Urothelium cell line (cell line): ENCODE data around the gene ABCF2.

Experiments used
- DNase-seq: peaks from one replicate; pipeline ENCODE4 v3.0.0; 2011; ENCODE audit warnings: low spot score, mixed read lengths
- FAIRE-seq: peaks from 2 replicates; lab custom pipeline; 2011; peaks lifted over from hg19 to GRCh38; lab: Jason Lieb, UNC

The ABCF2 gene

DNA sequence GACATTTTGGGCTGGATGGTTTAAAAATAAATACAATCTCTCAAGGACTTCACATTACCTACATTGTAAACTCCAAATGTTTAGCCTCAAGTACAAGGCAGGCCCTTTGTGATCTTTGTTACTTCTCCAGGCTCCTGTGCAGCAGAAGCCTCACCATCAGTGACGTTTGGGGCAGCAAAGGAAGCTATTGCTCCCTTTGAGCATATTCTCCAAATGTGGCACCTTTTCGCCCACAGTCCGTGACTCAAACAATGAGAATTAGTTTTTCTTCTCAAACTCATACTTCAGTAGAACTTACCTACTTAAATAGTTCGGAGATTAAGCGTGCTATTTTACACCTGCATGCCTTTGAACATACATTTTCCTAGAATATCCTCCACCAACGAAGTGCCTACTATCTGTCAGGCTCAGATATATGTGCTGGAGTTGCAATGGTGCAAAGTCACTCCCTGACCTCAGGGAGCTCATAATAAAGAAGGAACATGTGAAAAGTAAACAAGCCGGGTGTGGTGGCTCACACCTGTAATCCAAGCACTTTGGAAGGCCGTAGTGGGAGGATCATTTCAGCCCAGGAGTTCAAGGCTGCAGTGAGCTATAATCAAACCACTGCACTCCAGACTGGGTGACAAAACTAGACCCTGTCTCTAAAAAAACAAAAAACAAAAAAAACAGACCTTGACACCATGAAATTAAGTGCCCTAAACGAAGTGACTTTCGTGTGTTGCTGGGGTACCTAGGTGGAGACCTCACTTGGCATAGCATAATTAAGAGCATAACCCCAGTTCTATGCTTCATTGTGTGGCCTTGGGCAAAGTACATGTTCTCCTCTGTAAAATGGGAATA, 1.2 kb upstream of the ABCF2 start:
- FAIRE-seq (no peak), DNase-seq (no peak)

DNA sequence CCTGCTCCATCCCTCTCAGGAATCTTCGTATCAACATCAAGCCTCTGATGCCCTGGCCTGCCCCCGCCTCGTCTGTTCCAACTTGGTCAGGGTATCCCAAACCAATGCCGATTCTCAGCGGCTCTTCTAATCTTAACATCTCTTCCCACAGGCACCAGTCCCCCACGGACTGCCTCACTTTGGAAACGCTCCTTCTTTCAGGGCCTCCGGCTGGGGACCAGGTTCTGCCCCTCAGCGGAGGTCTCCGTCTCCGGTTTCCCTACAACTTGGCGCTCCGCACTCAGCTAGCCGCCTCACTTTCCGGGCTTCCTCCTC, 488 bp downstream of the ABCF2 start:
- DNase-seq = no peak
- FAIRE-seq = no peak

DNA sequence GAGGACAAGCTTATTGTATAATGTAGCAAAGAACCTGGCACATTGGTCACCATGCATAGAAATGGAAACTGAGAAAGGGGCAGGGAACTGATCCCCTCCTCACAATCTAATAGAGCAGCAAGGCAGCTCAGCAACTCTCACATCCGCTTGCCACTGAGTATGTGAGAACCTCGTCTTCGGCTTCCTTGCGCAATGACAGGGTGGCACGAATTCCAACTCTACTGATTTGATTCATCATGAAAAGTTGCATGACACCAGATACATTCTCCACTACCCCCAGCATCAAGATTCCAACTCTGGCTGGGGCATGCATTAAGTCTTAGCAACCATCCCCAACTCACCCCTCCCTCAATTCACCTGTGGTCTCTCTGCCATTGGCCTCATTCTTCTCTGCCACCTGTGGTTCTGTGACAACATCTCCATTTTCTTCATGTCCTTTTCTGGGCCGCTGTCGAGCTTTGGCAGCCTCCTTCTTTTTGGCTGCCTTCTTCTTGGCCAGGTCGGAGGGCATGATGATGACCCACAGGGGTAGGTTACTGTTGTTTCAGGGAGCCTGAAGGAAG, 976 bp downstream of the ABCF2 start:
- DNase-seq (no peak), FAIRE-seq (no peak)

DNA sequence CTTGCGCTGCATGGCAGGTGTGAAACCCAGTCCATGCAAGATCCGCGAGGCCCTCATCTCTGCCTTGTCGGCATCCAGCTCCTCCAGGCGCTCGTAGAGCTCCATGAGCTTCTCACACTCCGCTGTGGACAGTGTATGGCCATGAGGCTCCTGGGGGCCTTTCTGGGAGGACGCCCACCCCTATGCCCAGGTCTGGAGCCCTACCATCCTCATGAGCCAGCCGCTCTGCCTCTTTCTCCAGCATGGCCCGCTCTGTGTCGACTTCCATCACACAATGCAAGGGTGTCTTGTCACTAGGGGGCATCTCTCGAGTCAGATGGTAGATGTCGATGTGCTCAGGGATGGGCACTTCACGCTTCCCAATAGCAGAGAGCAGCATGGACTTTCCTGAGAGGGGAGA, 3.3 kb downstream of the ABCF2 start:
- no peak for FAIRE-seq

DNA sequence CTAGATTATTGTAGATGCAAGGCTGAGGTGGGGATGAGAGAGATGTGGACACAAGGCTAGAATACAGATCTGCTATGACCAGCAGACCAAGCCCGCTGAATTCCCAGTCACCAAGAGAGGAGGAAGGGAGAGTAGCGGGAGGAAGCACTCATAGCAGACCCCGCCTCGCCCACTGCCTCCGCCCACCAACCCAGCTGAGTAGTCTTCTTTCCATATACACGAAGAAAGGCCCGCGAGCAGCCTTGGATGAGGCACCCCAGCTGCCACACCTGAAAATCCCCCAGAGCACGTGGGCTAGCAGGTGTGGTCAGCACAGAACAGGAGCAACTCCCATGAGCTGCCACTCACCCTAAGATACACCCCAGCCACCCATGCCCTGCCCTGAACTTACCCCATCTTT, 8.8 kb downstream of the ABCF2 start:
- FAIRE-seq = no peak
- DNase-seq = no peak

More for the DNA sequence above, 3.3 kb downstream of the ABCF2 start:
- DNase-seq = no peak

DNA sequence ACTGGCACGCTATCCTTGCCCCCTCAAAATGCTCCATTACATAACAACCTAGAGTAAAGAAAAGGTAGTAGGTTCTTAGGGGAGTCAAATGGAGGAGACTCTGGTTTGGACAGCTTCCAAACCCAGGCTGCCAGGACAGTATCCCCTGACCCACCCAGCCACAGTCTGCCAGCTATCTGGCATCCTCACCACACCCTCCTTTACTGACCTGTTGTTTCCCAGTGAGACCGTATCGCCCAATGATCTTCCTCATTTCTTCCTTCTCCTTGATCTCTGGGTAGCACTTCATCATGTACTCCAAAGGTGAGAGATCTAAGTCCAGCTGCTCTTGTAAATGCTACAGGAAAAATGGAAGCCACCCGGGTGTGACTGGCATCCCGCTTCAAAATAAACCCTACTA, 11.6 kb downstream of the ABCF2 start:
- no peak for DNase-seq
- no peak for FAIRE-seq

DNA sequence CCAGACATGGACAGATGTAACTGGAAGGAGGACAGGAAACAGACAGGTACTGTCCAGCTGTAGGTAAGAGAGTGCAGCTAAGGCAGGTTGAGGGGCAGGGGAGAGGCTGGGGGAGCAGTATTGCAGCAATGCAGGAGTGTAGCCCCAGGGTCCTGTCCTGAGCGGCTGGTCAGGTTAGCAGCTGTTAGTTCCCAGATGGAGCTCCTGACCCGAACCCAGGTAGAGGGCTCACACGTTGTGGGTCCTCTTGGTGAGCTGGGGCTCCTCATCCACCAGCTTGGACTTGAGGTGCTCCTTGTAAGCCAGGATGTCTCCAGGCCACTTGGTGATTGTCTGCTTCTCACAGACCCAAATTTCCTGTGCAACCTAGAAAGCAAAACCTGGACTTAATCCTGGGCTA, 13.2 kb downstream of the ABCF2 start:
- DNase-seq (no peak), FAIRE-seq (no peak)

DNA sequence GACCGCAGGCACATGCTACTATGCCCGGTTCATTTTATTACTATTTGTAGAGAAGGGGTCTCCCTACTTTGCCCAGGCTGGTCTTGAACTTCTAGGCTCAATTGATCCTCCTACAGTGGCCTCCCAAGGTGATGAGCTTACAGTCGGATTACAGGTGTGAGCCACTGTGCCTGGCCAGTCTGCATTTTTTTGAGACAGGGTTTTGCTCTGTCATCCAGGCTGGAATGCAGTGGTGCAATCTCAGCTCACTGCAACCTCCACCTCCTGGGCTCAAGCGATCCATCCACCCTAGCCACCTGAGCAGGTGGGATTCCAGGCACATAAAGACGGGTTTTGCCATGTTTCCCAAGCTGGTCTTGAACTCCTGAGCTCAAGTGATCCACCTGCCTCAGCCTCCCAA, 14.4 kb downstream of the ABCF2 start:
- DNase-seq (no peak), FAIRE-seq (no peak)

DNA sequence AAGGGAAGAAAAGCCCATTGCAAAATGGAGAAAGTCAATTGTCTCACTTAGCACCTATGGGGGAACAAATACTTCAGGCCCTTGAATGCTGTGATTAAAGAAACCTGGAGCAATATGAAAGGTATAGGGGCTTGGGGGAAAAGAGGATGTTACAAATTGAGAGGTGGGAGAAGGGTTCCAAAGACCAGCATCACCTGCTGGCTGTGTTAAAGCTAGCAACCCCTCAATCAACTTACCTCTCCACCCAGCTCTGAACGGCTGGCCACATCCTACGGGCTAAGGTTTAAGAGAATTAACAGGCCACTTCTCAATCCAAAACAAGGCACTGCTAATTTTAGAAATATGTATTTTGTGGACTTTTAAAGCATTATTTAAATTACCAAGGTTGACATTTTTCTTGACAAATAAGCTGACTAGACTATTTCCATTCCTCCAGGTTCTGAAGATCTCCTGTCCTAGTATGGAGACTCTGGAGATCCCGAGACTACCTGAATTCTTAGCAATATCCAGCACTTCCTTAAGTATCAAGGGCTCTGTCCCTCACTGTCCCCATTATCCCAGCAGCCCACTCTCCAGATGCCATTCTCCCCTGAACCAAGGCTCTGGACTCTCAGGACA, 15.7 kb downstream of the ABCF2 start:
- DNase-seq (no peak), FAIRE-seq (no peak)

DNA sequence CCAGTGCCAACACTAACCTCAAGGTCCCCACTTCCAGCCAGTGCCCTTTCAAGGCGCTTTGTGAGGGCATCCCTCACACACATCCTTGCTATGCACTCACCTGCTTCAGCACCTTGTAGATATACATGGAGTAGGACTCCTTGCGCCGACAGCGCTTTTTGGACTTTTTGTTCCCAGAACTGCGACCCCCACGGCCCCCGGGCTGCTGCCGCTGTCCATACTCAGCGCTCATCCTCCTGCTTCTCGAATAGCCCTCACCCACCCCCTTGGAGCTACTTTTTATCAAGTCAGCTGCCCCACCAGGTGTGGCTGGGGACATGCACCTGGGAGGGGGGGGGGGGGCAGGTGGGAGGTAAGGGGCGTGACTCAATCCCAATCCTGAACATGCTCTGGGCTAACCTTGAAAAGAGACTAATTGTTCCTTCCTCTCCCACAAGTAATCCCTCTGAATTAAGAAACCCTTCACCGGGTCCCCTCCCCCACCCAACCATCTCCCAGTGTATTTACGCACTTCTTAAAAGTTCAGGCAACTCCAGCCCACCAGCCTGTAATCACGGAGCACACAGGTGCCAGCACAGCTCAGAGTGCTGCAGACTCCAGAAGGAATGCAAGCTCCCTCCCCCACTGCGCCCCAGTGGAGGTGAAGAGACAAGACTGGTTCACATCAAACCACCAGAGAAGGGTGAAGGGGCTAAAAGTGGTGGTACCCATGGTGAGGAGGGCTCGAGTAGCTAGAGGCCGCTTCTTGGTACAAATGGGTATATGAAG, 16.7 kb downstream of the ABCF2 start, which contains the start of gene H2BK1:
Gene H2BK1, minus strand, starts transcription at position 402 of the 768 bp plus-strand sequence. Its CDS starts 170 bp downstream, at position 232.
- FAIRE-seq (no peak), DNase-seq (no peak)

DNA sequence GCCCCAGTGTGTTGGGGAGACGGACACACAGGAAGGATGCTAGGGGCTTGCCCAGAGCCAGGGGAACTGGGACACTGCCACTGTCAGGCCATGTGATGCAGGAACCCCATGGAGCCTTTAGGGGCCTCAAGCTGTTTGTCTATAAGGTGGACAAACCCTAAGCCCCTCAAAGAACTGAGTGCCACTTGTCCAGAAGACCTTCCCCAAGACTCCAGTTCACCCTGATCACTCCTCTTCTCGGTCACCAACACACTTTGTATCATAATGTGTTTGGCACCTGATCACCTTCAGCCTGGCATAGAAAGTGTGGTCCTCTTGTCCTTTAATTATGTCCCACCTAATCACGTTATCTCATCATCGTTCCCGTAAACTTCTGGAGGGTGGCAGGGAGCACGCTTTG, 17.4 kb downstream of the ABCF2 start:
- no peak for DNase-seq
- no peak for FAIRE-seq

DNA sequence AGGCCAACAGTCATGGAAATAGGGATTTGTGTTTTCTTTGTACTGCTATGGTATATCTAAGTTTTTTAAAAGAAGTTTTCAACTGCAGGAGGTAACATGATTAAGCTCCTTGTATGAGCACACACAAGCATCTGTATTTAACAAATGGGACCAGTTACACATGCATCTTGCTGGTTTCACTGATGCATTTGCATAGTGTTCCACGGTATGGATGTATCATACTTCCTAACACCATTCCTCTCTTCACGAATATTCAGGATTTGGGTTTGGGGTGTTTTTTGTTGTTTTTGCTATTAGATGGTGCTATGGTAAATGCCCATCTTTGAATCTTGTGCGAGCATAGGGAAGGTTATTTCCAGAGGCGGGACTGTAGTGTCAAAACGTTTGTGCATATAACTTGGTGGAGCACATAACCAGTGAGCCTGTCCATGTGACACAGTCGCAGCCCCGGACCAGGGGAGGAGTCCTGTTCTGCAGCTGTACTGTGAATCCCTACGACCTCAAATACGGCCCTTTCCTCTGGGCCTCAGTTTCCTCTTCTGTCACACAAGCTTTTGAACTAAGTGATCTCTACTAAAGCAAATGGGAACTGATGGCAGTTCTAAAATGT, 18.6 kb downstream of the ABCF2 start:
- DNase-seq (no peak), FAIRE-seq (no peak)

DNA sequence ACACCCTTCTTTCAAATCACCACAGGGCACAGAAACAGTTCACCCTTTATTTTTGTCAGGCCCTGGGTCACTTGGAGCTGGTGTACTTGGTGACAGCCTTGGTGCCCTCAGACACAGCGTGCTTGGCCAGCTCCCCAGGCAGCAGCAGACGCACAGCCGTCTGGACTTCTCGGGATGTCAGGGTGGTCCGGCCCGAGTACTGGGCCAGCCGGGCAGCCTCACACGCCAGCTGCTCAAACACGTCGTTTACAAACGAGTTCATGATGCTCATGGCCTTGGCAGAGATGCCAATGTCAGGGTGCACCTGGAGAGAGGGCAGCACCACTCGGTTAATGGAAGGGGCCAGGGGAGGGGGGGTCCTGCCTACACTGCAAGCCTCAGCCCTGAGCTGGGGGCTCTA, 19.2 kb downstream of the ABCF2 start:
- FAIRE-seq (no peak), DNase-seq (no peak)

DNA sequence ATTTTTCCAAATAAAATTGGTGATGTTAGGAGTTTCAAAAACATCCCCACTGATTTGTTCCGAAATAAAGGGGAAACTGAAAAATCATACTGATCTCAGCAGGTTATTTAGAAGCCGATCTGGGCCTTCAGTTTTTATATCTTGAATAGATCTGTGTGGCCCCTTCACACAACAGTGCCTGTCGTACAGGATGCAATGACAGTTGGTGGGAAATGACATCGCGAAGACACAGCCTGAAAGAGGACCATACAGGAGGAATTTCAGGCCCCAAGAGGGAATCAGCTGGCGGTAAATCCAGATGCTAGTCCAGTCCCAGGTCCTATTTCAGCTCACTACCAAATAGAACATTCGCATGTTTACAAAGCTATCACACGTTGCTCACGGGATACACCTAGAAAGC, 19.7 kb downstream of the ABCF2 start:
- no peak for DNase-seq
- FAIRE-seq = no peak

DNA sequence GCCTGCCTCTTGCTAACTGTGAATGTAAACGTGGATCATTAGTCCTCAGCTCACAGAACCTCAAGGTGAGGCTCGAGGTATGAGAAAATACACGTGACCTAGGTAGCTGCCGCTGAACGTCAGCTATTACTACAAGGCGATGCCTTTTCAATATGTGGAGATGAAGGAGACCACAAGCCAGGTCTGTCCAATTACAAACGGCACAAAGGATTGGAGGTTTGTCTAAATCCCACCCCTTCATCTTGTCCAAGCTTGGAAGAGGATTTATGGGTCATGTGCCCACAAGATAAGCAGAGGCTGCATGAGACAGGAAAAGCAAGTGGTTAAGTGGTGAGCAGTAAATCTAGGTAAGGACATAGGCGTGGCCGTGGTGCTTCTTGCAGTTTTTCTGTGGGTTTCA, 20.1 kb downstream of the ABCF2 start:
- DNase-seq (no peak), FAIRE-seq (no peak)

DNA sequence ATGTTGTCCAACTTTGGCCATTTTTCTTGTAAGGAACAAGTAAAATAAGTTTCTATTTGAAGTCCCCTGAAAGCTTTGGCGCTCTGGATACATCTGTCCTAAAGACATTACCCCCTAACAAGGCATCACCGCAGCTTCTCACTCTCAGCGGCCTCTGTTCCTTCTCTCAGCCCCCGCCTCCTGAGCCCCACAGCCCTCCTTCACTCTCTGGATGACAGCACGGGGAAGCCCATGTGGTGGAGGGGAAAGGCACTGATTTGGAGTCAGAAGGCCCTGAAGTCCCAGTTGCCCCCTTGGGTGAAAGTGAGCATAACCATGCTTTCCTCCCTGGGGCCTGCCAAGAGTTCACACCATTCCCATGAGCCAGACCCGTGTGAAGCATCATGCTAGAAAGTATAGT, 21.3 kb downstream of the ABCF2 start:
- DNase-seq (no peak), FAIRE-seq (no peak)

DNA sequence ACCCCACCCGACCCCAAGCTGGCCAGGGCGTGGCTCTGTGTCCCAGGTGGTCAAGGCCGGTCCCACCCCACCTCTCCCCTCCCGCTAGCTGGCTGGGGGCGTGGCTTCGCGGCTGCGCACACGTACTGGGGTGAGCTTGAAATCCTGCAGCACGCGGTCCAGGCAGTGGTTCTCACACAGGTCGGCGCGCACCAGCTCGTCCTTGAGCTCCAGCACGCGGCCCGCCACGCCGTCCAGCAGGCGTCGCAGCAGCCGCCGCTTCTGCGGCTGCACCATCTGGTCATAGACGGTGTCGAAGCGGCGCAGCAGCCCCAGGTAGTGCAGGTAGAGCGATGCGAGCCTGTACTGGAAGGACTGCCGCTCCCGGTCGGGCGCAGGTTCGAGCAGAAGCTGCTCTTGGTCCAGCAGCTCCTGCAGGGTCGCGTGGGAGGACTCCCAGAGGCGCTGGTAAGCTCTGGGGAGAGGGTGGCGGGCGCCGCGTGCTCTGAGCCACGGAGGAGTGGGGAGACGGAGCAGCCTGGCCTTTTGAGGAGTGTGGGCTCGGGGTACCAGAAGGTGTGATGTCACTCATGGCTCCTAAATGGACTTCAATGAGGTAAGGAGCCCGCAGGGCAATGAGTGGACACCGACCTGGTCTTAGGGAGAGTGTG, 22.5 kb downstream of the ABCF2 start:
- FAIRE-seq = no peak
- no peak for DNase-seq

DNA sequence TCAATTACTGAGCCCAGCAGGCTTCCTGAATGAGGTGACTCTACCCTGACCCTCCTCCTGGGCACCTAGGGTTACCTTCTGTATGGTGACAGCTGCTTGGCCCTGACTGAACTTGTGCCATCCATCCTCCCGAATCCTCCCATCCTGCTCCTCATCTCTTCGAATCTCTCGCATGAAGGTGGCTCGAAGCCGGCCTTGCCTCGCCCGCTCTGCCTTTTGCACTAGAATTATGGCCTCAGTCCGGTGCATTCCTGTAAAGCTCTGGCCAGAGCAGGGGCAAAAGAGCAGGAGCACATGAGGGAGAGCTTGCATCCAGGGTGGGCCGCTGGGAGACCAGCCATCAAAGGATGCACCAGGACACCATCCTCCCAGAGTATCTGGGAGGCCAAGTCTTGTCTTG, 24.2 kb downstream of the ABCF2 start:
- DNase-seq = no peak
- FAIRE-seq = no peak

DNA sequence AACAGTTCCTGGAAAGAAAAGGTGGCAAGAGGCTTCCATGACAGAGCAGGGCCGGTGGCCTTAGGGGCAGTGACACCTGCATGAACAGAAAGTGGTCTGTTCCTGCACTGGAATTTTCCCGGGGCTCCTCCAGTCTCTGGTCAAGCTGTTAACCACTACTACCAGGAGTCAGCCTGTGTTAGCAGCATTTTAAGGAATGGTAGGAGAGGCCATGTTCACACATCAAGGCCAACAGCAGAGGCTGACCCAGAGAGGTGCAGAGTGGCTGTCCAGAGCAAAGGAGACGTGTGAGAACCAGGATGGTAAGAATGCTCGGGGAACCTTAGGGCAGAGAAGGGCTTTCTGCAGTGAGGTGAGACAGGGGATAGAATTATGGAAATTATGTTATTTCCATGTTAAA, 25.3 kb downstream of the ABCF2 start:
- DNase-seq (no peak), FAIRE-seq (no peak)

DNA sequence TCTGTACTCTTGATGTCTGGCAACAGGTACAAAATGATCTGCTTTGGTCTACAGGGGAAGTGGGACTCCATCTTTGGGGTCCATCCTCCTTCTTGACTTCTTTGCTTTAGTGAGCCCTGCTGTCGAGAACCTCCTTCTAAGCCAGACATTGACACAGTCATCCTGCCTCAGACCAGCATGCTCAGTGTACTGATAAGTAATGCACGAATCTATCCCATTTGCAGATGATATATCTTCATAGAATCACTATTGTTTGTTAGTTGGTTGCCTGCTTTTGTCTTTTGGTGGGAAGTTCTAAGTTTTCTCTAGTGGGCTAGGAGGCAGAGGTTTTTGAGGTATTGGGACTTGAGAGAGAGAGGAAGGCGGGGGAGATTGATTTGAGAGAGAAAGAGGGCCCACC, 25.7 kb downstream of the ABCF2 start:
- DNase-seq (no peak), FAIRE-seq (no peak)
